GM19023 (cell line): ENCODE results near the gene PLEKHG4B.

ENCODE experiments used
- ATAC-seq: cut with Tn5 transposase; IDR thresholded peaks from one replicate; pipeline ENCODE4 v1.9.1; 2021; ENCODE audit warnings: mild to moderate bottlenecking, moderate library complexity; ENCODE audit not compliant: unreplicated experiment

The PLEKHG4B gene

DNA sequence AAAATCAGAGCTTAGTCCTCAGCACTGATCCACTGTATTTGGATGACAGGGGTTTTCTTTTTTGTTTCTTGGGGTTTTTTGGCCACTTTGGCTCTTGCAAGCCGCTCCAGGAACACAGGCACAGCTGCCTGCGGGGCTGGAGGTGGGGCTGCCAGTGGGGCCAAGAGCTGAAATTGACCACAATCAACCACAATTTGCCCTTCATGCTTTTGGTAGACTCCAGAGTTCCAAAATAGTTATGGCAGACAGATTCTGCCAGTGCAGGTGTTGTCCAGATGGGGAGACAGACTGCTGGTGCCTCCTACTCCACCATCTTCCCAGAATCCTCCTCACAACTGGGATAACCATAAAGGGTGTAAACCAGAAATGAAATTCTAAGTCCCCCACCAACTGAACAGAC is 36.5 kb downstream of the PLEKHG4B start:
- ATAC-seq: no peak

DNA sequence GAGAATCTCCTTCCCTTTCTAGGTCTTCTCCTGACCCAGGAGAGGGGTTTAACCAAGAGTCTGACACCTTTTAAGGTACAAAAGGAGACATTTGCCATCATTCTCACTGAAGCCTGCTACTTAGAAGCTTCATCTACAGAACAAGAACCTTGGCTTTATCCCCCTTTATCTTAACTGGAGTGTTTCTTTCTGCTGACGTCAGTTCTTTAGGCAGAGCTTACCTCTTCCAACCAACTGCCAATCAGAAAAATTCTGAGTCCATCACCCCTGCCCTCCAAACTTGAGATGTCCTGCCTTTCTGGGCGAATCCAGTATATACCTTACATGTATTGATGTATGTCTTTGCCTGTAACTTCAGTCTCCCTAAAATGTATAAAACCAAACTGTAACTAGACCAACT is 37.2 kb downstream of the PLEKHG4B start:
- ATAC-seq: no peak

DNA sequence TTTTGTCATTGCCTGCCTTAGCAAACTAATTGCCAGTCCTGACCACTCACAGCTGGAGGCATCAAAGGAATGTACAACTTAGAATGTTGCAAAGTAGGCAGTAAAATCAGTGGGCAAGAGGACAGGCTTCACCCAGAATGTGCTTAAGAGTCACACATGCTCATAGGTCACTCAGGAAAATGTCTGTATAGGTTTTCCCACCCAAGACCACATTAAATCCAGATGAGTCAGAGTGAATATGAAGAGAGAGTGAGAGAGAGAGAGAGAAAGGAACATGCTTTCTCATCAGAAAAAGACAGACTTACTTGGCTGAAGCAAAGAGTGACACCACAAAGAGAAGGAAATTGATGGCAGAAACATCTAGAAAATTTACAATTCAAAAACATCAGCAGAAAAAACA is 37.9 kb downstream of the PLEKHG4B start:
- ATAC-seq: no peak

DNA sequence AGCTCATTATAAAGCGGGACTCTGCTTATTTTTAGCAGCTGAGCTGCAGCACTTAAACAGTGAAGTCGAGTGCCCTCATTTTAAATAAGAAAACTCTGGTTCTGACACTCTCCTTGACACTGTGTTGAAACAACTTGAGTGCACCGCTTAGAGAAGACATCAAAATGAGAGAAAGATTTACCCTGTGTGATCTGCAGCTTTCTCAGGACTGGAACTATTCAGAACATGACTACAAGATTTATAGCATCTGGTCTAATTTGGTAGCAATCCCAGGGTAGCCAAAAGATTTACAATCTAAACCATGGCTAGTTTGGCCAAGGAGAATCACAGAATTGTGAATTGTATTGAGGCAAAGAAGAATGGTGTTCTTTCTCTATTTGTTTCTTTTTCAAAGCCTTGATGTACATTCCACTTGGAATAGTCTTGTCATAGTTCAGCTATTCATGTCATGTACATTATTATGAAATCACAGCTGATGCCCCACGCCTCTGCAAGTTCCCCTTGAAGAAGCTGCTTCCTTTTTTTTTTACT is 38.7 kb downstream of the PLEKHG4B start:
- ATAC-seq: no peak

DNA sequence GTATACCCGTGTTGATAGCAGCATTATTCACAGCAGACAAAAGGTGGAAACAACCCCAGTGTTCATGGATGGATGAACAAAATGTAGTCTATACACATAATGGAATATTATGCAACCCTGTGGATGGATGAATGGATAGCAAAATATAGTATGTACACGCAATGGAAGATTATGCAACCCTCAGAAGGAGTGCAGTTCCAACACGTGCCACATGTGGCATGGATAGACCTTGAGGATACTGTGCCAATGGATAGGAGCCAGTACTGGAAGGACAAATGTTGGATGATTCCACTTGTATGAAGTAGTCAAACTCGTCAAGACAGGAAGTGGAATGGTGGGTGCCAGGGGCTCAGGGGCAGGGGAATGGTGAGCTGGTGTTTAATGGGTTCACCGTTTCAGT is 44.9 kb downstream of the PLEKHG4B start:
- ATAC-seq: no peak

DNA sequence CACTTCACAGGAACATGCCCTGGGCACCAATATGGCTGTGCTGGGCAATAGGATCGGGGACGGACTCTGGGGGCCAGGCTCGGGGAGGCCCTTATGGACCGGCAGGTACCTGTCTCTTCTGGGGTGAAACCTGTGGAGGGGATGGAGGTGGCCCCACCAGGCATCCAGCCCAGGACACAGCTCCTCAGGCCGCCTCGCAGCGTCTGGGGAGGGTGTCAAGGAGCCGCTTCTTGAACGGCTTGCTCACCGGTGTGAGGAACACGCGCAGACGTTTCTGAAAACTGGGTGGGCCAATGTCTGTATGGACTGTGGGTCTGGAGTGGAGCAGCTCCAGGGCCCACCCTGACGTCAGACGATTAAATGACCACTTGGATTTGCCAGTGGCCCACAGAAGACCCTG is 45.8 kb downstream of the PLEKHG4B start:
- ATAC-seq: no peak

DNA sequence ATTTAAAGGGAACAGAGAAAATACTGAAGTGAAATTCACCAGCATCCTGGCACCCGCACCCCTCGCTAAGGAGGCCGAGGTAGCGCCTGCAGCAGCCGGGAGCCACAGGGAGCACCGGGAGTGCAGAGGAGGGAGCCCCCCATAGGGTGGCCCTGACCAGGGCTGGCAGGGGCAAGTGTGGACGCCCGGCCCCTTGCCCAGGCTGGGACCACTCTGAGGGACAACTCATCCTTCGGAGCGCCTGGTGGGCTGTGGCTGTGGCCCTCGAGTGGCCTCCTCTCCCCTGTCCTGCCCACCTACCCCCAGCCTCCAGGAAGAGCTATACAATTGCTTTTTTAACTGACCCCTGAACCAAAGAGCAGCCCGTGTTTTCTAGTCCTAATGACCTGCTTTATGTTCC is 47.0 kb downstream of the PLEKHG4B start:
- ATAC-seq: no peak

DNA sequence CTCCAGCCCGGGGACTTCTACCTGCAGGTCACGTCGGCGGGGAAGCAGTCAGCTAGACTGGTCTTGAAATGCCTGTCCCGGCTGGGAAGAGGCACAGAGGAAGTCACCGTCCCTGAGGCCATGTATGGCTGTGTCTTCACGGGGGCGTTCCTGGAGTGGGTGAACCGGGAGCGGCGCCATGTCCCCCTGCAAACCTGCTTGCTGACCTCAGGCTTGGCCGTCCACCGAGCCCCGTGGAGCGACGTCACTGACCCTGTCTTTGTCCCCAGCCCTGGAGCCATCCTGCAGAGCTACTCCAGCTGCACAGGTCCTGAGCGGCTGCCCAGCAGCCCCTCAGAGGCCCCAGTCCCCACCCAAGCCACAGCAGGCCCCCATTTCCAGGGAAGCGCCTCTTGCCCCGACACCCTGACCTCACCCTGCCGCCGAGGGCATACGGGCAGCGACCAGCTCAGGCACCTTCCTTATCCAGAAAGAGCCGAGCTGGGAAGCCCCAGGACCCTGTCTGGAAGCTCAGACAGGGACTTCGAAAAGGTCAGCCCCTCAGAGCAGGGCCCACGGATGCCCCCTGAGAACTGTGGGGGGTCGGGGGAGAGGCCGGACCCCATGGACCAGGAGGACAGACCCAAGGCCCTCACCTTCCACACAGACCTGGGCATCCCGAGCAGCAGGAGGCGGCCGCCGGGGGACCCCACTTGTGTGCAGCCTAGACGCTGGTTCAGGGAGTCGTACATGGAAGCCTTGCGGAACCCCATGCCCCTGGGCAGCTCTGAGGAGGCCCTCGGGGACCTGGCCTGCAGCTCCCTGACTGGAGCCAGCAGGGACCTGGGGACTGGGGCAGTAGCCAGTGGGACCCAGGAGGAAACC is 47.8 kb downstream of the PLEKHG4B start:
- no peak for ATAC-seq

DNA sequence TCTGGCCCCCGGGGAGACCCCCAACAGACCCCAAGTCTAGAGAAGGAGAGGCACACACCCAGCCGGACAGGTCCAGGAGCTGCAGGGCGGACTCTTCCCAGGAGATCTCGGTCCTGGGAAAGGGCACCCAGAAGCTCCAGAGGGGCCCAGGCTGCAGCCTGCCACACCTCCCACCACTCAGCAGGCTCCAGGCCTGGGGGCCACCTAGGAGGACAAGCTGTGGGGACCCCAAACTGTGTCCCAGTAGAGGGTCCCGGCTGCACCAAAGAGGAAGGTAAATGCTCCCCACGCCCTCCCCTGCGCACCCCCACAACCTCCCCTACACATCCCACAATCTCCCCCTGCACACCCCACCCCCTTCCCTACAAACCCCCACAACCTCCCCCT is 48.5 kb downstream of the PLEKHG4B start:
- no peak for ATAC-seq

DNA sequence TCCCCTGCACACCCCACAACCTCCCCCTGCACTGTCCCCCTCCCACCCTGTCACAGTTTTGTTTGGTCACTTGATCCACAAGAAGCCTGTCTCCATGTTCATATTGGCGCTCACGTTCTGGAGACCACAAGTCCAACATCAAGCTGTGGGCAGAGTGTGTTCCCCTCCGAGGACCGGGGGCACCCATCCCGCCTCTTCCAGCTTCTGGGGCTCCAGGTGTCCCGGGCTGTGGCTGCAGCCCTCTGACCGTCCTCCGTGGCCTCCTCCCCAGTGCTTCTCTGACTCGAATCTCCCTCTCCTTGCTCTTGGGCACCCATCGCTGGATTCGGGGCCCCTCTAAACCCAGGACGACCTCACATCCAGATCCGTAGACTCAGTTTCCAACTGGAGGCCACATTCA is 49.2 kb downstream of the PLEKHG4B start:
- ATAC-seq: no peak

DNA sequence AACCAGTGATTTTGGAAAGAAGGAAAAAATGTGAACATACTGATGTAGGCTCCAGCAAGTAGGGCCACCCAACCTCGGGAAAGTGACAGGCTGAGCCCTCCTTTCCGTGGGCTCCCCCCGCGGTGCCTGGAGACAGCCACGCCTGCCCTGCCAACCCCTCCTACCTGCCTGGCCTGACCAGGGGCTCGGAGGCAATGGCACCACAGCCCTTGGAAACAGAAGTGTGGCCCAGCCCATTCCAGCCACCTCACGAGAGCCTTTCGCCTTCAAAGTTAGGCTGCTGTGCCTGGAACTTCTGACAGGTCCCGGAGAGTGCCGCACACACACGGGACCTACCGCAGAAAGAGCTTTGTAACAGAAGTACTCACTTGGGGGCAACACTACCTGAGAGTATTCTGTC is 49.8 kb downstream of the PLEKHG4B start:
- no peak for ATAC-seq

DNA sequence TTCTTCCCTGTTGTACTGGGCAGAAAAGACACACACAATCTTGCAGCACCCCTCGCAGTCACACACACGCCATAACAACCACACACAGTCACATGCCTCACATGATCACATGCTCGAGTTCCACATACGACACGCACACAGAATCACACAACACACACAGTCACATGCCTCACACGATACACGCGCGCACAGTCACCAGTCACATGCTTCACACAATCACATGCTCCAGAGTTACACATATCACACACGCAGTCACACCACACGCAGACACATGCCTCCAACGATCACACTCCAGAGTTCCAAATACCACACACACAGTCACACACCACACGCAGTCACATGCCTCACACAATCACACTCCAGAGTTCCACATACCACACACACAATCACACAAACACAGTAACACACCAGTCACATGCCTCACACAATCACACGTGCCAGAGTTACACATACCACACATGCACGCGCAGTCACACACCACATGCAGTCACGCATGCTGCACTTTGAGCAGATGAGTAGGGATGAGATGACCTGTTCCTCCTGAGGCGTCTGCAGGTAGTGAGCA is 50.4 kb downstream of the PLEKHG4B start:
- ATAC-seq: no peak

DNA sequence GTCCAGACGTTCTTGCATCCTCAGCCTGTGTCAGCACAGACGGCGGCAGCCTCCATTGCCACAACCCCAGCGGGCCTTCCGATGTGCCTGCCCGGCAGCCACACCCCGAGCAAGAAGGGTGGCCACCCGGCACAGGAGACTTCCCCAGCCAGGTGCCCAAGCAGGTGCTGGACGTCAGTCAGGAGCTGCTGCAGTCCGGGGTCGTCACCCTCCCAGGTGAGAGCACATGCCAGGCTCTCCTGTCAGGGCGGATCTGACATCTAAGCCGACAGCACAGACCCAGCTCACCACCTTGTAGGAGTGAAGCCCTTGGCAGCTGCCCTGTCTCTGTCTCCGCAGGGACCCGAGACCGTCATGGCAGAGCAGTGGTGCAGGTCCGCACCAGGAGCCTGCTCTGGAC is 51.1 kb downstream of the PLEKHG4B start:
- no peak for ATAC-seq

DNA sequence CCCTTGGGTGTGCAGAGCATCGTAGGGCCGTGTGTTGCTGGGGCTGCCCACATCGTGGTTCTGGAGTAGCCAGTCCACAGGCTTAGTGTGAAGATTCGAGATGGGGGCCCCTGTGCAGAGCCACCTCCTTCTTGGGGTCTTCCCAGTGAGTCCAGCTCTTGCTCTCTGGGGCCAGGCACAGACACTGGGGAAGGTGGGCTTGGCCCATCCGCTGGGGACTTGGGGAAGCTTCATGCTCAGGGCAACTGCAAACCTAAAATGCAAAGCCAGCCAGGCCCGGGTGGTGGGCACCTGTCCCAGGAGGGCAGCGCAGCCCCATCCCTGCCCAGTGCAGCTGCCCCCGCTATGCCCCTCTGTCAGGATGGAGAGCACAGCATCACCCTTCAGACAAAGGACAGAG is 53.0 kb downstream of the PLEKHG4B start:
- ATAC-seq: no peak

DNA sequence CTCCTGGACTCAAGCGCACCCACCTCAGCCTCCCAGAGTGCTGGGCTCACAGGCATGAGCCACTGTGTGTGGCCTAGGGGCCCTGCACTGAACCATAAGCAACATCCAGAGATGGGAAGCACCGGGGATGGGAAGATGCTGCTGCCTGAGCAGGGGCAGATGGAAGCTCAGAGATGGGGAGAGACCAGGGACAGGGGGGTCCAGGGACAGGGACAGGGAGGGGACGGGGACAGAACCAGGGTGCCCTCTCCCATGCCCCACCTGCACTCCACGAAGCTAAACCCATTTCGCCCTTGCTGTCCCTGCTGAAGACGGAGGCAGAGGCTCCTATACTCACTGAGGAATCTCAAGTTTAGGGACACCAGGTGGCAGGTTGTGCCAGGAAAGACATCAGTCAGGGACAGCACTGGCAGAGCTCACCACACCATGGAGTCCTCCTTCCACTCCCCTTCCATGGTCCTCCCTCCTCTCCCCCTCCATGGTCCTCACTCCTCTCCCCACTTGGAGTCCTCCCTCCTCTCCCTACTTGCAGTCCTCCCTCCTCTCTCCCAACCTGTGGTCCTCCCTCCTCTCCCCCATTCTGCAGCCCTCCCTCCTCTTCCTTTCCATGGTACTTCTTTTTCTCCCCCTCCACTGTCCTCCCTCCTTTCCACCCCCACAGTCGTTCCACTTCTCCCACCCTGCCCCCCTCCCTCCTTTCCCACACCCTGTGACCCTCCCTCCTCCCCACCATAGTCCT is 53.8 kb downstream of the PLEKHG4B start:
- no peak for ATAC-seq

DNA sequence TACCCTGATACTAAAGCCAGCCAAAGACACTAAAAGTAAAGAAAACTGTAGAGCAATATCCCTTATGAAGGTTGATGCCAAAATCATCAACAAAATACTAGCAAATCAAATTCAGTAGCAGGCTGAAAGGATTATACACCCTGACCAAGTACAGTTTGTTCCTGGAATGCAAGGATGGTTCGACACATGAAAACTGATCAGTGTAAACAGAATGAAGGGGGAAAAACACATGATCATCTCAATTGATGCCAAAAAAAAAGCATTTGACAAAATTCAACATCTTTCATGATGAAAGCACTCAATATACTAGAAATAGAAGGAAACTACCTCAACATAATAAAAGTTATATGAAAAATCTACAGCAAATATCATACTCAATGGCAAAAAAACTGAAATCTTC is 55.8 kb downstream of the PLEKHG4B start:
- no peak for ATAC-seq

DNA sequence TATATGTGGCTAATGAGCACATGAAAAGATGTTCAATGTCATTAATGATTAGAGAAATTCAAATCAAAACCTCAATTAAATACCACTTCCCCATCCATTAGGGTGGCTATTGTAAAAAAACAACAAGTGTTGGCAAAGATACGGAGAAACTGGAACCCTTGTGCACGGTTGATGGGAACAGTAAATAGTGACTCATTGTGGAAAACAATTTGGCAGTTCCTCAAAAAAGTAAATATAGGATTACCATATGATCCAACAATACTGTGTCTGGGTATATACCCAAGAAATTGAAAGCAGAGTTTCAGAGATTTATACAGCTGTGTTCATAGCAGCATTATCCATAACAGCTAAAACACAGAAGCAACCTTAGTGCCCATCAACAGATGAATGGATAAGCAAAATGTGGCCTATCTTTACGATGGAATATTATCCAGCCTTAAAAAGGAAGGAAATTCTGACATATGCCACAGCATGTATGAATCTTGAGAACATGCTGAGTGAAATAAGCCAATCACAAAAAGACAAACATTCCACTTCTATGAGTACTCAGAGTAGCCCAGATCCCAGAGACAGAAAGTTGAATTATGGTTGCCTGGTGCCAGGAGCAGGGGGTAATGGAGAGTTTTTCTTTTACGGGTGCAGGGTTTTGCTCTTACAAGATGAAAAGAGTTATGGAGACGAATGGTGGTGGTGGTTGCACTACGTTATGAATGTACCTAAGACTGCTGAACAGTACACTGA is 57.9 kb downstream of the PLEKHG4B start:
- no peak for ATAC-seq

DNA sequence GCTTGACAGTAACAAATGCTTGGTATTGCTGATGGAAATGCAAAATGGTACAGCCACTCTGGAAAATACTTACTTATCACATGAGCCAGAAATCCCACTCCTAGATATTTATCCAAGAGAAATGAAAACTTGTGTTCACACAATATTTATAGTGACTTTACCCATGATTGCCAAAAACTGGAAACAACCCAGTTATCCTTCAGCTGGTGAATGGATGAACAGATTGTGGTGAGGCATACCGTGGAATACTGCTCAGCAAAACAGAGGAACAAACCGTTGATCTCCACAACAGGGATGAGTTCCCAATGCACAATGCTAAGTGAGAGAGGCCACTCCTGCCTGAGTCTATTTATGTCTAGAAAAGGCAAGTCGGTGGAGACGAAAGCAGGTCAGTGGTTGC is 58.8 kb downstream of the PLEKHG4B start:
- ATAC-seq: no peak

DNA sequence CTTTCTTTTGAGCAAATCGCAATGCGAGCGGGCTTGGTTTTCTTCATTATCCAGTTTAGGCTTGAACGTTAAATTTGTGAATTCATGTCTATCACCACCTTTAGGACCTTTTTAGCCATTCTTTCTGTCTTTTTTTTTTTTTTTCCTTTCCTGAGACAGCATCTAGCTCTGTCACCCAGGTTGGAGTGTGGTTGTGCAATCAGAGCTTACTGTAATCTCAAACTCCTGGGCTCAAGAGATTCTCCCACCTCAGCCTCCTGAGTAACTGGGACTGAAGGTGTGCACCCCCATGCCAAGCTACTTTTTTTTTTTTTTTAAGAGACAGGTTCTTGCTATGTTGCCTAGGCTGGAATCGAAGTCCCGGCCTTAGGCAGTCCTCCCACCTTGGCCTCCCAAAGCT is 60.1 kb downstream of the PLEKHG4B start:
- ATAC-seq: no peak

DNA sequence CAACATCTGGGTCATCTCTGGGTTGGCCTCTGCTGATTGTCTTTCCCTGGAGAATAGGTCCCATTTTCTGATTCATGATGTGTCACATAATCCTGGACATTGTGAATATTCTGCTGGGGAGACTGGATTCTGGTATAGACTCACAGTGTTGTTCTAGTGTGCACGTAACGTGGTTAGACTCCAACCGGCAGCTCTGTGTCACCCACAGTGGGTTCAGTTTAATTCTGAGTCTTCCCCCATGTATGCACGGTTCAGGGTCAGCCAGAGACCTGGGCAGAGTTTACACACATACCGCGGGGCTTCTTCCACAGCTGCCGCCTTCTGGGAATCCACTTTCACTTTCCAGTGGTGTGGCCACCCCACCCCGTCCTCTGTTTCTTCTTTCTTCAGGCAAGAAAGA is 61.3 kb downstream of the PLEKHG4B start:
- no peak for ATAC-seq

DNA sequence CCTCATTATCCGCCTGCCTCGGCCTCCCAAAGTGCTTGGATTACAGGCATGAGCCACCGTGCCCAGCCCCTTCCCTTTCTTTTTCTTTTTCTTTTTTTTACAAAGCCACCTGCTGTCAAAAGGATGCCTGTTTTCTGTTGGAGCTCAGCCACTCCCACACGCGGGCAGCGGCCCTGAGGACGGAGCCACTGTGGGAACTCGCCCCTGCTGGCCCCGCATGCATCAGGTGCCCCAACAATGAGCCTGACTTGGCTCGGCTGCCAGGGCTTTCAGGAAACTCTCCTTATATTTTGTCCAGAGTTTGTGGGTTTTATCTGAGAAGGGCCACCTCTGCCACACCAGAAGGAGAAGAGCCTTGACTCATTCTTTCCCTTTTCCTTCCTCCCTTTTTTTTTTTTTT is 62.3 kb downstream of the PLEKHG4B start:
- ATAC-seq: no peak
